OCI-LY3 (cell line): ENCODE data around the gene CA5B.
A peak's percentile ranks its signal among the peaks of the same experiment; 100 is the strongest.

Source experiments
- H2AFZ ChIP-seq: fragments of 200-600, 300-600 bp; shearing (Covaris generic); 2 replicates; pipeline ENCODE4 v1.6.0; 2014; ENCODE audit warnings: antibody characterized with exemption, low read depth, low read length
- H3K27ac ChIP-seq: fragments of 200-600, 300-600 bp; sonication (generic); 2 replicates; pipeline ENCODE4 v1.5.1; 2014; ENCODE audit warnings: mild to moderate bottlenecking, low read length, moderate library complexity, mixed read lengths
- H3K27me3 ChIP-seq: fragments of 200-600, 300-600 bp; sonication (generic); 2 replicates; pipeline ENCODE4 v1.6.1; 2014; ENCODE audit warnings: low read depth, low read length, mixed read lengths
- H3K36me3 ChIP-seq: fragments of 200-600, 300-600 bp; sonication (generic); replicated peaks from 2 replicates; pipeline ENCODE3; 2014; ENCODE audit warnings: low read depth, low read length, mixed read lengths
- H3K4me1 ChIP-seq: fragments of 300-600, 200-600 bp; sonication (generic); 2 replicates; pipeline ENCODE4 v1.6.1; 2014; ENCODE audit warnings: low read length, mixed read lengths
- H3K4me2 ChIP-seq: fragments of 200-600, 300-600 bp; sonication (generic); 2 replicates; pipeline ENCODE4 v1.6.1; 2014; ENCODE audit warnings: low read length, mixed read lengths
- H3K4me3 ChIP-seq: fragments of 300-600, 200-600 bp; sonication (generic); 2 replicates; pipeline ENCODE4 v1.5.1; 2014; ENCODE audit warnings: antibody characterized with exemption, mild to moderate bottlenecking, low read length, moderate library complexity
- H3K79me2 ChIP-seq: fragments of 300-600, 200-600 bp; shearing (Covaris generic); 2 replicates; pipeline ENCODE4 v1.6.1; 2014; ENCODE audit warnings: mild to moderate bottlenecking, low read length, mixed read lengths
- H3K9ac ChIP-seq: fragments of 300-600, 200-600 bp; shearing (Covaris generic); 2 replicates; pipeline ENCODE4 v1.6.0; 2014; ENCODE audit warnings: mild to moderate bottlenecking, low read length, moderate library complexity
- H3K9me3 ChIP-seq: fragments of 200-600, 300-600 bp; shearing (Covaris generic); 2 replicates; pipeline ENCODE4 v1.6.1; 2014; ENCODE audit warnings: low read length, mixed read lengths; ENCODE audit not compliant: insufficient read depth
- H4K20me1 ChIP-seq: fragments of 200-600, 300-600 bp; sonication (generic); 2 replicates; pipeline ENCODE4 v1.6.1; 2016; ENCODE audit warnings: low read length, mixed read lengths; ENCODE audit not compliant: insufficient read depth
- CTCF ChIP-seq: fragments of 200-600, 300-600 bp; sonication (generic); IDR thresholded peaks from 2 replicates; pipeline ENCODE4 v1.5.1; 2014; ENCODE audit warnings: antibody characterized with exemption, low read length, low read depth
- EZH2phosphoT487 ChIP-seq: fragments of 200-600 bp; shearing (Covaris generic); IDR thresholded peaks from 2 replicates; pipeline ENCODE4 v1.6.1; 2018; ENCODE audit warnings: antibody characterized with exemption, mixed run types, low read depth

Gene CA5B

GRCh38 chrX:15786915-15787314 is 48.8 kb downstream of the CA5B start:
- Histone ChIP-seq H3K27ac (no peak overlapping the region), H3K4me1 (peaks cover 37% of the 10 kb centered on the region), H3K27me3 (no peaks in the 10 kb centered on the region), H2AFZ (no peak overlapping the region), H3K9me3 (no peaks in the 10 kb centered on the region), H3K4me2 (no peak overlapping the region), H3K9ac (no peak overlapping the region), H3K36me3 (peaks cover 6% of the 10 kb centered on the region), H3K4me3 (no peak overlapping the region), H3K79me2 (peaks cover 14% of the 10 kb centered on the region), H4K20me1 (no peaks in the 10 kb centered on the region)
- TF ChIP-seq EZH2phosphoT487, result no peak
- TF ChIP-seq CTCF, result no peak

- Histone ChIP-seq H3K27me3 (no peaks in the 10 kb centered on the region), H3K36me3 (peaks cover 4% of the 10 kb centered on the region), H3K4me1 (peaks cover 26% of the 10 kb centered on the region), H3K9me3 (no peaks in the 10 kb centered on the region), H3K9ac (peak within 1 kb of the TSS; percentile 85), H3K4me3 (peak within 1 kb of the TSS; percentile 95), H3K4me2 (peak within 1 kb of the TSS; percentile 71), H4K20me1 (no peaks in the 10 kb centered on the region), H3K79me2 (peaks cover 37% of the 10 kb centered on the region), H2AFZ (peak within 1 kb of the TSS; percentile 86), H3K27ac (peak within 1 kb of the TSS; percentile 82)
- TF ChIP-seq CTCF (no peak), EZH2phosphoT487 (no peak)
Observed at GRCh38 chrX:15789979-15790768, 52.1 kb downstream of the CA5B start, which contains the start of gene ZRSR2. TSS of gene ZRSR2 (plus strand) at chrX:15790484. CDS start at chrX:15790496, 12 bp downstream.

GRCh38 chrX:15790769-15791290 is 52.8 kb downstream of the CA5B start:
- H3K4me3 ChIP-seq, result peak overlapping the region; percentile 95
- H3K79me2 ChIP-seq, result peaks cover 44% of the 10 kb centered on the region
- H3K36me3 ChIP-seq, result peaks cover 4% of the 10 kb centered on the region
- H3K9me3 ChIP-seq, result no peaks in the 10 kb centered on the region
- H2AFZ ChIP-seq, result peak overlapping the region; percentile 47; the same call in 1 of the 2 replicates
- TF ChIP-seq CTCF, result no peak
- no peak for TF ChIP-seq EZH2phosphoT487
- peak overlapping the region; percentile 82 for H3K27ac ChIP-seq
- H3K27me3 ChIP-seq, result no peaks in the 10 kb centered on the region
- H3K4me2 ChIP-seq, result peak overlapping the region; percentile 52
- H4K20me1 ChIP-seq, result no peaks in the 10 kb centered on the region
- peak overlapping the region; percentile 85 for H3K9ac ChIP-seq
- peaks cover 26% of the 10 kb centered on the region for H3K4me1 ChIP-seq

- Histone ChIP-seq H3K36me3 (peaks cover 4% of the 10 kb centered on the region), H3K9me3 (no peaks in the 10 kb centered on the region), H3K27me3 (no peaks in the 10 kb centered on the region), H3K4me3 (no peak overlapping the region), H3K4me2 (no peak overlapping the region), H3K27ac (no peak overlapping the region), H3K9ac (no peak overlapping the region), H2AFZ (no peak overlapping the region), H3K4me1 (no peaks in the 10 kb centered on the region), H4K20me1 (no peaks in the 10 kb centered on the region), H3K79me2 (peaks cover 38% of the 10 kb centered on the region)
- TF ChIP-seq CTCF, result no peak
- TF ChIP-seq EZH2phosphoT487, result no peak
Observed at GRCh38 chrX:15797707-15798106, 59.6 kb downstream of the CA5B start.
